Measurements from ENCODE around the gene GNAL.

- TF ChIP-seq CTCF (conservative IDR thresholded peaks at IDR 0.05; ENCODE audit: low read depth, low read length) = no peak
- TF ChIP-seq EZH2 (IDR thresholded peaks at IDR 0.05; ENCODE audit: low read length, unreplicated experiment) = no peak
Measured at GRCh38 chr18:11834772-11835171, 145.7 kb downstream of the GNAL start.
